ENCODE data around the gene PHOX2B. TPM values are rescaled to one million over a fixed set of nuclear protein-coding genes. Genes with fewer than 3 reads are reported as not detected.

The PHOX2B gene
- total and polyA plus RNA-seq, 2 of the 8 experiments (the other 6 are each of a cell fraction or from before 2014, with no cell fraction given): not detected

DNA sequence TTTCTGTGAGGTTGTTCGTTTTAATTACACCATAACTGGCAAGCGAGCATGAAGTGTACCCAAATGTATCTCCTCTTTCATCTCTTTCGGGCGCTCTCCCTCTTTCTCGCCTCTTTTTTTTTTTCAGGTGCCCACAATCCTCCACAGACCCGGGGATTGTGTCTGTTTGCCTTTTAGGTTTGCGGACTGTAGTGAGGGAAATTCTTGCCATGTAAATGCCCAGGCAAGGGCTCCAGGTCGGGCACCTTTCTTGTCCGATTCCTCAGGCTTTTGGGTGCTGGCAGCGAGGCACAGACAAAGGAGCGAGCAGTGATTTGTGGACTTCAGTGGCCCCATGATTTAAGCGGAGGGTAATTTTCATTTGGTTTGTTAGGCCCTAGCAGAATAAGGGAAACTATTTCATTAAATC, 1.1 kb upstream of the PHOX2B start:
- H4K91ac ChIP-seq (replicated peaks; ENCODE audit: insufficient read length, low read length): no peak overlapping the region
- no peak overlapping the region for H3K4ac ChIP-seq (replicated peaks; ENCODE audit: insufficient read length, low read depth, low read length)
- H3K4me3 ChIP-seq (ENCODE audit: extremely low read depth in 1 of 4, insufficient read depth in 2 of 4, low read depth in 3 of 4, low read length in 4 of 4): no peak overlapping the region
- H4K8ac ChIP-seq (ENCODE audit: extremely low read depth, insufficient read depth, low read length): no peak overlapping the region
- no peak overlapping the region for H2BK120ac ChIP-seq (replicated peaks; ENCODE audit: low read depth, low read length)
- H4K20me1 ChIP-seq (replicated peaks in 1 of 2; ENCODE audit: control insufficient read depth in 1 of 2, insufficient read depth in 2 of 2, low read length in 2 of 2): peaks cover 7 to 23% of the 10 kb centered on the region in 2 experiments
- H3K4me1 ChIP-seq (replicated peaks in 1 of 4; ENCODE audit: control insufficient read depth in 3 of 4, insufficient read depth in 4 of 4, low read length in 3 of 4): peaks cover 5 to 41% (median 24%) of the 10 kb centered on the region in 4 experiments
- H3K23ac ChIP-seq (ENCODE audit: insufficient read length): no peak overlapping the region
- DNase-seq (ENCODE audit: low read depth in 1 of 2, low spot score in 2 of 2) (no peak), FAIRE-seq (no peak)
- ChIA-PET POLR2A (ENCODE audit: partially characterized antibody) (no interaction called here), CTCF (ENCODE audit: partially characterized antibody) (interaction anchor here (0.7 to 2.6 kb wide), 3 partner anchors 9 to 121 kb away, joined by 3 to 11 read pairs (median 11); no protein-coding TSS in a partner anchor)
- no peak overlapping the region for H2BK15ac ChIP-seq (ENCODE audit: low read length)
- peaks cover 94 to 100% (median 99%) of the 10 kb centered on the region in 4 experiments for H3K27me3 ChIP-seq (replicated peaks in 1 of 4; ENCODE audit: control insufficient read depth in 3 of 4, extremely low read depth in 1 of 4, insufficient read depth in 3 of 4, low read length in 3 of 4)
- no peak overlapping the region; a peak in 1 of 4 replicates for H3K4me2 ChIP-seq (ENCODE audit: insufficient read depth in 1 of 2, low read depth in 2 of 2, low read length in 2 of 2)
- H3K14ac ChIP-seq (ENCODE audit: insufficient read length): no peak overlapping the region
- no peak overlapping the region for H2BK5ac ChIP-seq (ENCODE audit: low read depth, low read length)
- peaks cover 0 to 13% of the 10 kb centered on the region in 2 experiments; a peak in 2 of 4 replicates for H3K9me3 ChIP-seq (ENCODE audit: insufficient read depth in 2 of 2, low read depth in 1 of 2, low read length in 1 of 2)
- H2AFZ ChIP-seq (ENCODE audit: low read length): no peak overlapping the region
- H2AK5ac ChIP-seq (ENCODE audit: low read depth, low read length): no peak overlapping the region
- no peak overlapping the region for H4K5ac ChIP-seq (ENCODE audit: insufficient read length, low read depth, low read length)
- no peak overlapping the region for H2BK20ac ChIP-seq (ENCODE audit: low read length)
- H3K18ac ChIP-seq (ENCODE audit: extremely low read depth, low read length): 0 out of 2 replicates have a peak overlapping the region, but pooled peaks have one; percentile 38
- no peak overlapping the region for H3K56ac ChIP-seq (replicated peaks; ENCODE audit: insufficient read length, low read depth, low read length)
- peaks cover 11% of the 10 kb centered on the region for H3K23me2 ChIP-seq (ENCODE audit: low read depth, low read length)
- no peak overlapping the region for H3K9ac ChIP-seq (replicated peaks in 1 of 4; ENCODE audit: extremely low read depth in 1 of 4, low read depth in 3 of 4, low read length in 3 of 4)
- H3K79me2 ChIP-seq (ENCODE audit: control insufficient read depth in 1 of 2, insufficient read depth in 2 of 2, low read length in 2 of 2): no peaks in the 10 kb centered on the region
- WGBS, 2 experiments (ENCODE audit: extremely low coverage in 1 of 2, insufficient coverage in 1 of 2, insufficient read length in 1 of 2, insufficient replicate concordance in 2 of 2, low coverage in 1 of 2, low lambda C conversion rate in 2 of 2, missing lambda C conversion rate in 1 of 2): 5% methylated on average over 12 of the region's 12 CpGs; no CpG with 5 or more reads in 1 of the 2 experiments
- peaks cover 0 to 16% (median 0%) of the 10 kb centered on the region in 4 experiments; a peak in 1 of 8 replicates for H3K36me3 ChIP-seq (ENCODE audit: control insufficient read depth in 2 of 4, insufficient read depth in 4 of 4, low read length in 3 of 4)
- no peaks in the 10 kb centered on the region for H3K79me1 ChIP-seq (ENCODE audit: low read depth, low read length)
- no peak overlapping the region for H3K27ac ChIP-seq (ENCODE audit: low read depth, low read length)
- H2BK12ac ChIP-seq (ENCODE audit: low read depth, low read length): no peak overlapping the region; the same call in 1 of the 2 replicates
- TF ChIP-seq CEBPB (IDR thresholded peaks at IDR 0.05; ENCODE audit: low read depth, low read length) (no peak), CBX8 (IDR thresholded peaks at IDR 0.05; ENCODE audit: borderline replicate concordance, low read depth, low read length) (peak; percentile 97; the same call in 1 of the 2 replicates), CBX5 (IDR thresholded peaks at IDR 0.05; ENCODE audit: low read depth, low read length) (no peak), POU5F1 (IDR thresholded peaks at IDR 0.05; ENCODE audit: low read depth, low read length) (no peak), BRCA1 (IDR thresholded peaks at IDR 0.05; ENCODE audit: low read depth, low read length) (no peak), CTBP2 (IDR thresholded peaks at IDR 0.05; ENCODE audit: borderline replicate concordance, insufficient read depth, insufficient read length, low read length) (no peak), RNF2 (IDR thresholded peaks at IDR 0.05; ENCODE audit: borderline replicate concordance, low read depth, low read length, missing control alignments, poor library complexity, severe bottlenecking) (peak; percentile 100), YY1 (IDR thresholded peaks at IDR 0.05; ENCODE audit: low read depth, low read length) (no peak), BACH1 (IDR thresholded peaks at IDR 0.05; ENCODE audit: low read length) (no peak), SUZ12 (IDR thresholded peaks at IDR 0.05; ENCODE audit: low read length) (peak; percentile 15; the same call in 1 of the 2 replicates), ASH2L (IDR thresholded peaks at IDR 0.05; ENCODE audit: low read length) (no peak), MAFK (IDR thresholded peaks at IDR 0.05; ENCODE audit: low read depth, low read length) (no peak), TBP (IDR thresholded peaks at IDR 0.05; ENCODE audit: low read depth, low read length) (no peak), EZH2 (IDR thresholded peaks at IDR 0.05; ENCODE audit: low read depth, low read length, severe bottlenecking) (peak; percentile 71)
